Omental fat pad (tissue), 4 donors: ENCODE data around the gene TVP23A. TPM values are rescaled to one million over a fixed set of nuclear protein-coding genes. Genes with fewer than 3 reads are reported as not detected.

Experiments used
- ATAC-seq: fragments of 150-250 bp; one replicate; pipeline ENCODE4 v1.9.1; 2016; ENCODE audit warnings: mild to moderate bottlenecking, moderate library complexity; ENCODE audit not compliant: low FRiP score
- DNase-seq: peaks from one replicate; pipeline ENCODE4 v3.0.0-alpha.2; 2019; ENCODE audit warnings: low spot score
- total RNA-seq, 4 donors: library from RNA; depleted of rRNA; stranded (reverse); fragments of >200 nt; gene quantifications; one replicate each; pipeline ENCODE4 v1.1.0, GENCODE V29; 2016
- TF ChIP-seq, protein P1 (sequence below), 3 donors: fragments of 450-650 bp; IDR thresholded peaks; one replicate each; pipeline ENCODE4 v1.5.1; 2016 to 2017; ENCODE audit warnings: antibody characterized with exemption in 3 of 3, mild to moderate bottlenecking in 3 of 3, moderate library complexity in 2 of 3

Gene TVP23A
- total RNA-seq, 4 donors from 2014 or later = 0.25 to 1.5 (median 0.84) TPM

DNA sequence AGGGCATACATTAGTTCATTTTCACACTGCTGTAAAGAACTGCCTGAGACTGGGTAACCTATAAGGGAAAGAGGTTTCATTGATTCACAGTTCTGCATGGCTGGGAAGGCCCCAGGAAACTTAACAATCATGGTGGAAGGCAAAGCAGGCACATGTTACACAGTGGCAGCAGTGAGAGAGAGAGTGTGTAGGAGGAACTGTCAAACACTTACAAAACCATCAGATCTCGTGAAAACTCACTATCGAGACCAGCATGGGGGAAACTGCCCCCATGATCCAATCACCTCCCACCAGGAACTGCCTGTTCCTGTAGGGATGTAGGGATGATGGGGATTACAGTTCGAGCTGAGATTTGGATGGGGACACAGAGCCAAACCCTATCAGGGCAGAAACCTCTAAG lies 57.7 kb downstream of the TVP23A start:
- TF ChIP-seq, protein P1, sequence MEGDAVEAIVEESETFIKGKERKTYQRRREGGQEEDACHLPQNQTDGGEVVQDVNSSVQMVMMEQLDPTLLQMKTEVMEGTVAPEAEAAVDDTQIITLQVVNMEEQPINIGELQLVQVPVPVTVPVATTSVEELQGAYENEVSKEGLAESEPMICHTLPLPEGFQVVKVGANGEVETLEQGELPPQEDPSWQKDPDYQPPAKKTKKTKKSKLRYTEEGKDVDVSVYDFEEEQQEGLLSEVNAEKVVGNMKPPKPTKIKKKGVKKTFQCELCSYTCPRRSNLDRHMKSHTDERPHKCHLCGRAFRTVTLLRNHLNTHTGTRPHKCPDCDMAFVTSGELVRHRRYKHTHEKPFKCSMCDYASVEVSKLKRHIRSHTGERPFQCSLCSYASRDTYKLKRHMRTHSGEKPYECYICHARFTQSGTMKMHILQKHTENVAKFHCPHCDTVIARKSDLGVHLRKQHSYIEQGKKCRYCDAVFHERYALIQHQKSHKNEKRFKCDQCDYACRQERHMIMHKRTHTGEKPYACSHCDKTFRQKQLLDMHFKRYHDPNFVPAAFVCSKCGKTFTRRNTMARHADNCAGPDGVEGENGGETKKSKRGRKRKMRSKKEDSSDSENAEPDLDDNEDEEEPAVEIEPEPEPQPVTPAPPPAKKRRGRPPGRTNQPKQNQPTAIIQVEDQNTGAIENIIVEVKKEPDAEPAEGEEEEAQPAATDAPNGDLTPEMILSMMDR (IDR thresholded peaks at IDR 0.05) = no peak
- no peak for DNase-seq
- no peak for ATAC-seq

DNA sequence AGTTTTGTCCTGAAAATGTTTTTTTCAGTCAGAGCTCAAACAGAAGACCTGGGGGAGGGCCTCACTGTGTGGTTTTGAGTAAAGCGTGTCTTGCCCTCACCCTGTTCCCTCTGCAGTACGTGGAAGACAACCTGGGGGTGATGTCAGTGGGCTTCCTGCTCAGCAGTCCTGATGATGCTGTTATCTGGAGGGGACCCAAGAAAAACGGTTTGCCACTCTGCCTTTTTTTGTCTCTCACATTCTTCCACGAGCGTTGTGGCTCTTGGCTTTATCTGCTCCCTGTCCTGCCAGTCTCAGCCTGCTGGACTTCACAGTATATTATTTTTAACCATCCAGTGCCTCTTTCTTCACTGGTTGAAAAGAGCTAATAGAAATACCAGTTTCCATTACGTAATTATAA lies 62.0 kb downstream of the TVP23A start:
- TF ChIP-seq, protein P1 (IDR thresholded peaks at IDR 0.05) = no peak
- no peak for ATAC-seq
- DNase-seq = no peak

DNA sequence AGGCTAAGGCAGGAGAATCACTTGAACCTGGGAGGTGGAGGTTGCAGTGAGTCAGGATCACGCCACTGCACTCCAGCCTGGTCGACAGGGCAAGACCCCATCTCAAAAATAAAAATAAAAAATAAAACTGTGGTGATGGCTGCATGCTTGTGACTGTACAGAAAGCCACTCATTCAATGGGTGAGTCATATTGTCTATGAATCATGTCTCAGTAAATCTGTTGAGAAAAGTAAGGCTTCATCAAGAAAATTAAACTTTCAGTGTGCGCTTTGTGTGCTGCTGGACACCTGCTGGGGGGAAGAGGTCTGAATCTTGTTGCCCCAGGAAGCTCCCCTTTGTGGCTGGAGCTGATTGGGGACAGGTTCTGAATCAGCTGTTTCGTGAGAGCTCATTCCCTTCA lies 63.7 kb downstream of the TVP23A start:
- no peak for ATAC-seq
- TF ChIP-seq, protein P1 (IDR thresholded peaks at IDR 0.05) = no peak
- no peak for DNase-seq

DNA sequence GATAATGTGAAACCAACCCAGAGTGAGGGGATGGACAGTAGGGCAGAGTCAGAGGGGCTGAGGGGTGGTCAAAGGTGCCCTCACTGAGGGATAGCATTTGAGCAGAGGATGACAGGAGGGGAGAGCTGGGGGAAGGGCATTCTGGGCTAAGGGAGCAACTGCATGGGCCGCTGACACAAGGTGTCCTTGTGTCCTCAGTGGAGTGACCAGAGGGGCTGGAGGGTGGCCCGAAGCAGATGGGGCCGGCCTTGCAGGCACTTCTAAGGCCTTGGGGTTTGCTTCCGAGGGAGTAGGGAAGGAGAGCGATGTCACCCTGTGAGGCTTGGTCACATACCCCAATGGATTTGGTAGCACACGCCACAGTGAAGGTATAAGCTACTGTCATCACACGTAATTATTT lies 64.9 kb downstream of the TVP23A start:
- ATAC-seq (no peak), DNase-seq (no peak)
- TF ChIP-seq, protein P1 (IDR thresholded peaks at IDR 0.05) = no peak

DNA sequence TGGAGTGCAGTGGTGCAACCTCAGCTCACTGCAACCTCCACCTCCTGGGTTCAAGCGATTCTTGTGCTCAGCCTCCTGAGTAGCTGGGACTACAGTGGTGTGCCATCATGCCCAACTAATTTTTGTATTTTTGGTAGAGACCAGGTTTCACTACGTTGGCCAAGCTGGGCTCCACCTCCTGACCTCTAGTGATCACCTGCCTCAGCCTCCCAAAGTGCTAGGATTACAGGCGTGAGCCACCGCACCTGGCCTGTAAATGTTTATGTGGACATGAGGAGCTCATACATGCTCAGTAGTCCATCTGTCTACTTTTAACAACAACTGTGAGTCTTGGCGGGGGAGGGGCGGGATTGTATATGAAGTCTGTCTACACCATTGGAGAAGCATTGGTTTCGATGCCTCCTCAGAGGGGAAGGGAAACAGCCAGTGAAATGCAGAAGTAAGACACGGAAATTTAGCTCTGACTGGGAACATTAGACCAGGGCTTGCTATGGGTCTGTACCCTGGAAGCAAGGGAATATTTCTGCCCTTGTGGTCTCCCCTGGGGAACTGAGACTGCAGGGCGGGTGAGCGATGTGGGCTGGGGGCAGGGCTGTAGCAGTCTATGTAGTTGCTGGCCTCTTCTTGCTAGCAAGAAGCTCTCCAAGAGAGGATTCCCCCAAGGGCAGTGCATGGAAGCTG lies 65.6 kb downstream of the TVP23A start:
- TF ChIP-seq, protein P1 (IDR thresholded peaks at IDR 0.05) = no peak
- DNase-seq (peak; percentile 37), ATAC-seq (no peak)

DNA sequence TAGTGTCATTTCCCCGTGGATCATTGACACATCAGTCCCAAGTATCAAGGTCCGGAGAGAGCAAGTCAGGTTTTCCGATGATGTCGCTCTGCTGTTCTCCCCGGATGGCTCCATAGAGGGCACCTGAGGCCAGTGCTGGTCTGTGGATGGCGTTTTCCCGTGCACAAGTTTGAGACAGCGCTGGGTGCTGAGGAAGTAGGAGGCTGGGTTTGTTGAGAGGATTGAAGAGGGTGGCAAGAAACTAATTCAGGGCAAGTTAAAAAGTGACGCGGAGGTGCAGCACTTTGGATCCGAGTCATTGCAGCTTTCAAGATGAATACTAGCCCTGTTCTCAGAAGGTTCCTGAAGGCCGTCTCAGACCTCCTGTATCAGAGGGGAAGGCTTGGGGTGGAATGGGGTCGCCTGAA lies 67.3 kb downstream of the TVP23A start:
- ATAC-seq (no peak), DNase-seq (no peak)
- TF ChIP-seq, protein P1 (IDR thresholded peaks at IDR 0.05) = no peak

DNA sequence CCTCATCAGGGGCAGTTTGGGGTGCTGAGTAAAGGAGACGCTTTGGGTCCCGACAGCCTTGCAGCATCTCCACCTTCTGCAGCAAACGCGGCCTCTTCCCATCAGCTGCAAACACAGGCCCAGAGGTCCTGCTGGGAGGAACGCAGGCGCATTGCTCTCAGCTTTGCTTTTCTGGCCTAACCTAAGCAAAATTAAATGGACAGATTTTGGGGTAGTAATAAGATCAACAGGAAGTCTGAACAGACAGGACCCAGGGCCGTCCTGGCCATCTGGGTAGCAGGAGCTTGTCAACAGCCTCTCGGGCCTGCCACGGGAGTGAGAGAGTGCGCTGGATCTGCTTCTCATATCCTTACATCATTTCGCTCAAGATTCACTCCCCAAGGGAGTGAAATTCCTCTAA lies 67.8 kb downstream of the TVP23A start:
- DNase-seq = no peak
- TF ChIP-seq, protein P1 (IDR thresholded peaks at IDR 0.05) = no peak
- no peak for ATAC-seq
